ENCODE results near the gene KLK7.
"Not testable (repeated sequence)": the region's sequence is repeated elsewhere in the genome, so short reads cannot be mapped to it uniquely, and the experiment has no call there.

Gene KLK7

GRCh38 chr19:51010066-51010795 is 26.5 kb upstream of the KLK7 start:
- DNase-seq, result no peak

GRCh38 chr19:51009061-51009891 is 25.6 kb upstream of the KLK7 start:
- no peak for DNase-seq

- DNase-seq, result no peak
Measured at GRCh38 chr19:51007488-51007887, 23.8 kb upstream of the KLK7 start.

GRCh38 chr19:51006406-51006805 is 22.7 kb upstream of the KLK7 start:
- DNase-seq, result no peak

GRCh38 chr19:51005248-51005647 is 21.5 kb upstream of the KLK7 start:
- no peak for DNase-seq

GRCh38 chr19:51003316-51003715 is 19.6 kb upstream of the KLK7 start:
- no peak for DNase-seq

GRCh38 chr19:51002542-51003311 is 19.0 kb upstream of the KLK7 start:
- DNase-seq, result no peak

- no peak for DNase-seq
Measured at GRCh38 chr19:51002089-51002532, 18.4 kb upstream of the KLK7 start.

GRCh38 chr19:51001515-51001914 is 17.8 kb upstream of the KLK7 start, which contains the start of gene KLK8:
KLK8 (minus strand) TSS chr19:51001604; CDS start chr19:51001167, 437 bp downstream.
- no peak for DNase-seq

GRCh38 chr19:51000981-51001380 is 17.3 kb upstream of the KLK7 start:
- DNase-seq, result no peak

GRCh38 chr19:51000426-51000825 is 16.7 kb upstream of the KLK7 start:
- no peak for DNase-seq

GRCh38 chr19:50998686-50999085 is 15.0 kb upstream of the KLK7 start:
- no peak for DNase-seq

GRCh38 chr19:50998061-50998460 is 14.3 kb upstream of the KLK7 start:
- DNase-seq, result no peak

GRCh38 chr19:50994129-50994528 is 10.4 kb upstream of the KLK7 start:
- DNase-seq, result no peak

- DNase-seq, result no peak
Measured at GRCh38 chr19:50992666-50993035, 8.9 kb upstream of the KLK7 start.

GRCh38 chr19:50984416-50984815 is 699 bp upstream of the KLK7 start:
- DNase-seq, result not testable (repeated sequence)

- DNase-seq, result no peak
Measured at GRCh38 chr19:50982186-50982585, 1.5 kb downstream of the KLK7 start.

GRCh38 chr19:50981587-50982146 is 2.0 kb downstream of the KLK7 start:
- DNase-seq, result no peak

GRCh38 chr19:50980208-50980607 is 3.5 kb downstream of the KLK7 start:
- no peak for DNase-seq

- no peak for DNase-seq
Measured at GRCh38 chr19:50979758-50980157, 4.0 kb downstream of the KLK7 start.

- no peak for DNase-seq
Measured at GRCh38 chr19:50978772-50979390, 4.8 kb downstream of the KLK7 start.

GRCh38 chr19:50977626-50978025 is 6.1 kb downstream of the KLK7 start:
- DNase-seq, result no peak

GRCh38 chr19:50975766-50976165 is 8.0 kb downstream of the KLK7 start:
- DNase-seq, result no peak

Data from NK-92 treated with Interleukin-12 subunit alpha and Interleukin-12 subunit beta, amount 100 ng/mL, for 24 hours (cell line).